ENCODE measurements around the gene CTSO. TPM values are rescaled to one million over a fixed set of nuclear protein-coding genes. Genes with fewer than 3 reads are reported as not detected.
A peak's percentile ranks its signal among the peaks of the same experiment; 100 is the strongest.

CTSO gene
- total and polyA plus RNA-seq, 2 of the 8 experiments (the other 6 are each of a cell fraction or from before 2014, with no cell fraction given): 0.39 to 0.41 TPM

DNA sequence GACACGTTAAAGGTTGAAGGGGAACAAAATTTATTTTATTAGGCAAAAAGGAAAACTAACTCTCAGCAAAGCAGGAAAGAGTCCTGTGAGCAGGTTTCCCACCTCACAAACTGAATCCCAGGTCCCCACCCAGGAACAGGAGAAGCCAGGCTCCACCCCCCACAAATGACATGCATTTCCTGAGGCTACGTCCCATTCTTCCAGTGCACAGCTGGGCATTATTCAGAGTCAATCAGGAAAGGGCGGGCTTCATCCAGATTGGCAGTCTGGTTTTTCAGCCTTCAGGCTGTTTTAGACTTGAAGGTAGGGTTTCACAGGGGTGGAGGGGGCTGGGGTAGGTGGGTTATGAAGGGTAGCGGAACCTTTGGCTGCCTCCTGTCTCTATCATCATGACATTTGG, 75.7 kb downstream of the CTSO start:
- Histone ChIP-seq H2BK5ac (ENCODE audit: low read depth, low read length) (no peak overlapping the region), H3K23me2 (ENCODE audit: low read depth, low read length) (no peaks in the 10 kb centered on the region), H4K20me1 (replicated peaks in 1 of 2; ENCODE audit: control insufficient read depth in 1 of 2, insufficient read depth in 2 of 2, low read length in 2 of 2) (no peaks in the 10 kb centered on the region), H3K4ac (replicated peaks; ENCODE audit: insufficient read length, low read depth, low read length) (no peak overlapping the region), H4K91ac (replicated peaks; ENCODE audit: insufficient read length, low read length) (no peak overlapping the region), H3K18ac (ENCODE audit: extremely low read depth, low read length) (no peak overlapping the region), H2BK12ac (ENCODE audit: low read depth, low read length) (no peak overlapping the region), H2AK5ac (ENCODE audit: low read depth, low read length) (no peak overlapping the region), H2BK20ac (ENCODE audit: low read length) (no peak overlapping the region), H4K5ac (ENCODE audit: insufficient read length, low read depth, low read length) (no peak overlapping the region), H3K27ac (ENCODE audit: low read depth, low read length) (no peak overlapping the region), H3K4me2 (ENCODE audit: insufficient read depth in 1 of 2, low read depth in 2 of 2, low read length in 2 of 2) (no peak overlapping the region), H3K27me3 (replicated peaks in 1 of 4; ENCODE audit: control insufficient read depth in 3 of 4, extremely low read depth in 1 of 4, insufficient read depth in 3 of 4, low read length in 3 of 4) (no peaks in the 10 kb centered on the region), H3K23ac (ENCODE audit: insufficient read length) (no peak overlapping the region), H3K79me2 (ENCODE audit: control insufficient read depth in 1 of 2, insufficient read depth in 2 of 2, low read length in 2 of 2) (no peaks in the 10 kb centered on the region), H3K4me3 (ENCODE audit: extremely low read depth in 1 of 4, insufficient read depth in 2 of 4, low read depth in 3 of 4, low read length in 4 of 4) (no peak overlapping the region), H3K56ac (replicated peaks; ENCODE audit: insufficient read length, low read depth, low read length) (no peak overlapping the region), H2AFZ (ENCODE audit: low read length) (no peak overlapping the region), H2BK15ac (ENCODE audit: low read length) (no peak overlapping the region), H3K14ac (ENCODE audit: insufficient read length) (no peak overlapping the region), H3K9ac (replicated peaks in 1 of 4; ENCODE audit: extremely low read depth in 1 of 4, low read depth in 3 of 4, low read length in 3 of 4) (no peak overlapping the region), H3K36me3 (ENCODE audit: control insufficient read depth in 2 of 4, insufficient read depth in 4 of 4, low read length in 3 of 4) (peaks cover 0 to 7% (median 0%) of the 10 kb centered on the region in 4 experiments; a peak in 1 of 8 replicates), H2BK120ac (replicated peaks; ENCODE audit: low read depth, low read length) (no peak overlapping the region), H3K9me3 (ENCODE audit: insufficient read depth in 2 of 2, low read depth in 1 of 2, low read length in 1 of 2) (peaks cover 15 to 16% of the 10 kb centered on the region in 2 experiments; a peak in 3 of 4 replicates), H3K4me1 (replicated peaks in 1 of 4; ENCODE audit: control insufficient read depth in 3 of 4, insufficient read depth in 4 of 4, low read length in 3 of 4) (no peaks in the 10 kb centered on the region), H4K8ac (ENCODE audit: extremely low read depth, insufficient read depth, low read length) (no peak overlapping the region), H3K79me1 (ENCODE audit: low read depth, low read length) (no peaks in the 10 kb centered on the region)
- CTCF ChIA-PET (ENCODE audit: partially characterized antibody): no interaction called here
- DNase-seq (ENCODE audit: low read depth in 1 of 2, low spot score in 2 of 2) (no peak), FAIRE-seq (no peak)
- WGBS, 2 experiments (ENCODE audit: extremely low coverage in 1 of 2, insufficient coverage in 1 of 2, insufficient read length in 1 of 2, insufficient replicate concordance in 2 of 2, low coverage in 1 of 2, low lambda C conversion rate in 2 of 2, missing lambda C conversion rate in 1 of 2): 78% methylated on average over 4 of the region's 4 CpGs; no CpG with 5 or more reads in 1 of the 2 experiments
- TF ChIP-seq, protein P1, sequence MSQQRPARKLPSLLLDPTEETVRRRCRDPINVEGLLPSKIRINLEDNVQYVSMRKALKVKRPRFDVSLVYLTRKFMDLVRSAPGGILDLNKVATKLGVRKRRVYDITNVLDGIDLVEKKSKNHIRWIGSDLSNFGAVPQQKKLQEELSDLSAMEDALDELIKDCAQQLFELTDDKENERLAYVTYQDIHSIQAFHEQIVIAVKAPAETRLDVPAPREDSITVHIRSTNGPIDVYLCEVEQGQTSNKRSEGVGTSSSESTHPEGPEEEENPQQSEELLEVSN (IDR thresholded peaks at IDR 0.05): 0 out of 2 replicates have a peak, but pooled peaks have one; percentile 19
- TF ChIP-seq CTBP2 (IDR thresholded peaks at IDR 0.05; ENCODE audit: borderline replicate concordance, insufficient read depth, insufficient read length, low read length) (no peak), FOSL1 (IDR thresholded peaks at IDR 0.05; ENCODE audit: insufficient read depth, low read depth, low read length) (no peak), BRCA1 (IDR thresholded peaks at IDR 0.05; ENCODE audit: low read depth, low read length) (no peak), HDAC6 (IDR thresholded peaks at IDR 0.05; ENCODE audit: low read depth, low read length) (no peak), SIN3A (conservative IDR thresholded peaks at IDR 0.05 in 1 of 2, IDR thresholded peaks at IDR 0.05 in 1 of 2; ENCODE audit: low read depth in 1 of 2, low read length in 2 of 2) (no peak), NANOG (IDR thresholded peaks at IDR 0.05; ENCODE audit: insufficient read depth, low read depth, low read length, poor library complexity, severe bottlenecking) (no peak)
- POLR2A ChIA-PET (ENCODE audit: partially characterized antibody): no interaction called here
